Ectodermal cell (in vitro differentiated cells): ENCODE measurements around the gene SLC25A52. TPM values are rescaled to one million over a fixed set of nuclear protein-coding genes. Genes with fewer than 3 reads are reported as not detected.
"Not testable (repeated sequence)": the region's sequence is repeated elsewhere in the genome, so short reads cannot be mapped to it uniquely, and the experiment has no call there.

Experiments
- H3K27ac ChIP-seq: 2 replicates; pipeline ENCODE4 v1.7.0; 2013; ENCODE audit warnings: mild to moderate bottlenecking, low read depth, low read length; ENCODE audit not compliant: insufficient read depth, poor library complexity, severe bottlenecking
- H3K27me3 ChIP-seq: 2 replicates; pipeline ENCODE4 v1.7.0; 2013; ENCODE audit warnings: mild to moderate bottlenecking, low read length; ENCODE audit not compliant: insufficient read depth, control insufficient read depth, poor library complexity, severe bottlenecking
- H3K36me3 ChIP-seq: one replicate; pipeline ENCODE4 v1.7.0; 2013; ENCODE audit warnings: low read length; ENCODE audit not compliant: control insufficient read depth, insufficient read depth
- H3K4me1 ChIP-seq: one replicate; pipeline ENCODE4 v1.7.0; 2013; ENCODE audit warnings: low read length; ENCODE audit not compliant: control insufficient read depth, insufficient read depth
- H3K4me3 ChIP-seq: 2 replicates; pipeline ENCODE4 v1.7.0; 2013; ENCODE audit warnings: low read depth, low read length, control low read depth; ENCODE audit not compliant: insufficient read depth
- H3K9me3 ChIP-seq: 2 replicates; pipeline ENCODE4 v1.7.0; 2013; ENCODE audit warnings: mild to moderate bottlenecking, low read length, moderate library complexity; ENCODE audit not compliant: control insufficient read depth
- WGBS, 2 experiments: methylation state at CpG; one replicate each; pipeline ENCODE4 v1.1.7; 2013; ENCODE audit warnings: missing lambda C conversion rate in 2 of 2; 5-methylcytosine and 5-hydroxymethylcytosine counted together
- polyA plus RNA-seq, 4 experiments: library from polyadenylated mRNA; stranded (reverse); fragments of 50-300 nt; gene quantifications; one replicate each; pipeline ENCODE4 v1.2.3, GENCODE V29; 2013

Gene SLC25A52, protein sequence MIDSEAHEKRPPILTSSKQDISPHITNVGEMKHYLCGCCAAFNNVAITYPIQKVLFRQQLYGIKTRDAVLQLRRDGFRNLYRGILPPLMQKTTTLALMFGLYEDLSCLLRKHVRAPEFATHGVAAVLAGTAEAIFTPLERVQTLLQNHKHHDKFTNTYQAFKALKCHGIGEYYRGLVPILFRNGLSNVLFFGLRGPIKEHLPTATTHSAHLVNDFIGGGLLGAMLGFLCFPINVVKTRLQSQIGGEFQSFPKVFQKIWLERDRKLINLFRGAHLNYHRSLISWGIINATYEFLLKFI
- polyA plus RNA-seq (2013, experiment 1 of 4), result not detected
- polyA plus RNA-seq (2013, experiment 2 of 4), result not detected
- polyA plus RNA-seq (2013, experiment 3 of 4), result not detected
- not detected for polyA plus RNA-seq (2013, experiment 4 of 4)

DNA sequence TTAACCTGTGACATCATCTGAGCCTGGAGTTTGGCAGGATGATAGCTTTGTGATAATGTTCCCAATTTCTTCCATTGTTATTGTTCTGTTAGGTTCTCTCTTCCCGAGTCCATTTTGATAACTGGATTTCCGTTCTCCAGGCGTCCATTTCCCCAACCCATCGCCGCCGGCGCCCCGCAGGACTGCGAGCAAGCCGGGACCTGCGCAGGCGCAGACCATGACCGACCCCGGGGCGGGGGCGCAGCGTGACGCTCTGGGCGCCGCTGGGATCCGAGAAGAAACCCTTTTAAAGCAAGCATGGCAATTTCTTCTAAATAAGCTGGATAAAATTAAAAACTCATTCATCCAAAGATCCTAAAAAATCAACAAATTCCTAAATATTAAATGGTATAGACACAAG lies at the start of gene SLC25A52:
SLC25A52 (minus strand) TSS at position 186 of the 400 bp plus-strand sequence. CDS start 219 bp downstream, outside the sequence.
- Histone ChIP-seq H3K4me3 (no peak within 1 kb of the TSS), H3K9me3 (no peaks in the 10 kb centered on the region), H3K36me3 (no peaks in the 10 kb centered on the region), H3K27ac (no peak within 1 kb of the TSS), H3K27me3 (no peaks in the 10 kb centered on the region), H3K4me1 (no peaks in the 10 kb centered on the region)
- 95 to 97% methylated on average over 21 of the region's 21 CpGs for WGBS, 2 experiments

DNA sequence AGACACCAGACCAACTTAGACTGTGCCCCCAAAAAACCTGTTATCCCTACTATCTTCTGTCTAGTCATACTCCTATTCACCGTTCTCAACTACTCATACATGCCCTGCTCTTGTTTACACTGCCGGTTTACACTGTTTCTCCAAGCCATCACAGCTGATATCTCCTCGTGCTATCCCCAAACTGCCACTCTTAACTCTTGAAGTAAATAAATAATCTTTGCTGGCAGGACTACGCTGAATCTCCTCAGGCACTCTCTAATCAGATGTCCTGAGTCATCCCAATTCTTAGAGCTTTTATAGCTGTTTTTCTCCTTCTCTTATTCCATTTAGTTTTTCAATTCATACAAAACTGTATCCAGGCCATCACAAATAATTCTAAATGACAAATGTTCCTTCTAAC lies 48.4 kb upstream of the SLC25A52 start:
- not testable (repeated sequence) for H3K36me3 ChIP-seq, H3K4me3 ChIP-seq, H3K27ac ChIP-seq, H3K9me3 ChIP-seq, H3K4me1 ChIP-seq, H3K27me3 ChIP-seq
- 82 to 91% methylated on average over 3 of the region's 4 CpGs for WGBS, 2 experiments

DNA sequence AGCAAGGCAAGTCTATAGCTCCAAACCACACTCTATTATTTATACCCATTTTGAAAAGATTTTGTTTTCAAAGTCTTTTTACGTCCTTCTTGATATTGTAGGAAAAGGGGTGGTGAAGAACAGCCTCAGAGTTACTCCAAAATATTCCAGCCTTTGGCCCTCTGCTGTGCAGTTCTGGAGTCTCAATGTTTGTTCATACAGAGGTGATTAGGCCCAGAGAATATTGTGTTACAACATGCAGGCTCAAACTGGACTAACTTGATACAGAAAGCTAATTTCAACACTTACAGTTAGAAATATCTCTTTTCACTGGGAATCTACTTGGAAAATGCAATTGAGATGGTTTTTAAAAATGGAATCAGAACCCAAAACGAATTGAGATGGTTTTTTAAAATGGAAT lies 40.4 kb upstream of the SLC25A52 start:
- H3K4me3 ChIP-seq, result no peak overlapping the region
- H3K9me3 ChIP-seq, result no peaks in the 10 kb centered on the region
- 91 to 95% methylated on average over 2 of the region's 2 CpGs for WGBS, 2 experiments
- H3K4me1 ChIP-seq, result no peaks in the 10 kb centered on the region
- no peaks in the 10 kb centered on the region for H3K27me3 ChIP-seq
- no peaks in the 10 kb centered on the region for H3K36me3 ChIP-seq
- no peak overlapping the region for H3K27ac ChIP-seq

DNA sequence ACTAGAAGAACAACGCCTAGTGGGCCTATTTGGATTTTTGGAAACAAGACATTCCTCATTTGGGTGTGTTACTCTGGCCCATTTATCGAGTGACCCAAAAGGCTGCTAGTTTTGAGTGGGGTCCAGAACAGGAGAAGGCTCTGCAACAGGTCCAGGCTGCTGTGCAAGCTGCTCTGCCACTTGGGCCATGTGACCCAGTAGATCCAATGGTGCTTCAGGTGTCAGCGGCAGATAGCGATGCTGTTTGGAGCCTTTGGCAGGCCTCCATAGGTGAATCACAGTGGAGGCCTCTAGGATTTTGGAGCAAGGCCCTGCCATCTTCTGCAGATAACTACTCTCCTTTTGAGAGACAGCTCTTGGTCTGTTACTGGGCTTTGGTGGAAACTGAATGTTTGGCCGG lies 38.6 kb upstream of the SLC25A52 start:
- H3K27me3 ChIP-seq, H3K9me3 ChIP-seq, H3K36me3 ChIP-seq, H3K4me1 ChIP-seq, H3K27ac ChIP-seq, H3K4me3 ChIP-seq: not testable (repeated sequence)
- 91 to 94% methylated on average over 5 of the region's 5 CpGs for WGBS, 2 experiments

DNA sequence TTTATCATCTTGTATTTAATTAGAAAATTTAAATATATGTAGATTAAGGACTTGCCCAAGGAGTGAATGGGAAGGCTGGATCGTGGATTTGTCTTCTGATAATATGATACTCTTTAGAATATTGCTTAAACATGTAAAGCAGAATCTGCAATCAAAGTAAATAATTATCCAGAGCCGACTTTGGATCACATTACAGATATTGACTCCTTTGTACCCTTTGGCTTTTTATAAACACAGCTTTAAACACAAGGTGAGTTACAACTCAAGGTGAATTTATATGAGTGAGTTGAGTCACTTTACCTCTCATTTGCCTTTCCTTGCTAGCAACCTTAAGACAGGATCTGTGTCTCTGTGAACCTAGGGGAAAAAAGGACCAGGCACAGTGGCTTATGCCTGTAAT lies 37.7 kb upstream of the SLC25A52 start:
- WGBS, 2 experiments, result 79 to 83% methylated on average over 1 to 2 of the region's 2 CpGs
- Histone ChIP-seq H3K36me3 (no peaks in the 10 kb centered on the region), H3K27me3 (no peaks in the 10 kb centered on the region), H3K9me3 (no peaks in the 10 kb centered on the region), H3K4me1 (no peaks in the 10 kb centered on the region), H3K4me3 (no peak overlapping the region), H3K27ac (no peak overlapping the region)

DNA sequence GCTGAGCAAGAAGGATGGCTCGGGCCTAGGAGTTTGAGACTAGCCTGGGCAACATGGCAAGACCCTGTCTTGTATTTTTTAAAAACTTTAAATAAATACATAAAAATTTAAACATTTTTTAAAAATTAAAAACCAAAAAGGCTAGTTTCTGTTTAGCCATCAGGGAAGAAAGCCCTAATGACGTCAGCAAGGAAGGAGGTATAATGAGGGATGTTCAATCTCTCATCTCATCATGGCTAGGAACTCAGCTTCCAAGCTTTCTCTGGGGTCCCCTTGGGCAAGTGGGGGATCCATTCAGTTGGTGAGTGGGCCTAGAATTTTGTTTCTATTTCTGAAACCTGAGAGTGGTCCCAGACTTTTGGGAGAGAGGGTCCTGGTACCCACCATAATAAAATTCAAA lies 35.1 kb upstream of the SLC25A52 start:
- no peaks in the 10 kb centered on the region for H3K27me3 ChIP-seq
- no peaks in the 10 kb centered on the region for H3K4me1 ChIP-seq
- no peak overlapping the region for H3K4me3 ChIP-seq
- WGBS, 2 experiments, result 86 to 97% methylated on average over 2 of the region's 2 CpGs
- H3K9me3 ChIP-seq, result no peaks in the 10 kb centered on the region
- no peak overlapping the region for H3K27ac ChIP-seq
- H3K36me3 ChIP-seq, result no peaks in the 10 kb centered on the region

DNA sequence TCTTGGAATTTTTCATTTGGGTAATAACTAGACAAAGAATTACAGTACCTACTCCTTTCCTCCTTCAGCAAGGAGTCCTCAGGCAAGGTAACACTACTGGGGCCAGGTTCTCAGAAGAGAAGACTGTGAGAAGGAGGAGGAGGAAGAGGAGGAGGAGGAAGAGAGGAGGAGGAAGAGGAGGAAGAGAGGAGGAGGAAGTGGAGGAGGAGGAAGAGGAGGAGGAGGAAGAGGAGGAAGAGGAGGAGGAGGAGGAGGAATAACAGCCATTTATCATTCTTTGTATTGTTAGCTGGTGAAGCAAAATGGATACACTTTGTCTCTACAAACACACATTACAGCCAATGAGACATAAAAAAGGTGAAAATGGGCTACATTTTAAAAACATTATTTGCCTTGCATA lies 32.9 kb upstream of the SLC25A52 start:
- no peaks in the 10 kb centered on the region for H3K27me3 ChIP-seq
- no peak overlapping the region for H3K4me3 ChIP-seq
- H3K4me1 ChIP-seq, result no peaks in the 10 kb centered on the region
- H3K27ac ChIP-seq, result no peak overlapping the region
- H3K9me3 ChIP-seq, result no peaks in the 10 kb centered on the region
- H3K36me3 ChIP-seq, result no peaks in the 10 kb centered on the region

DNA sequence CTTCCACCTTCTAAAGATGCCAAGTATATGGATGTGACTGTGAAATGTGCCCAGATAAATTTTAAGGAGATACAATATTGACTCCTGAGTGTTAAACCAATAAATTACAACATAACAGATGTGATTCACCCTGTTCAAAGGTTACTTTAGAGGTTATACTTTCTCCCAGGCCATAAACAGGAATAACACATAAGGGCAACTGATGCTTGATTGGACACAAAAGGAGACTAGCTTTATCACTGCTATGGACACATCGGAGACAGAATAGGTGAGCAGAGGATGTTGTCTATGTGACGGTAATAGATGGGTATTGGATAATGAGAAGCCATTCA lies 31.9 kb upstream of the SLC25A52 start:
- H3K27ac ChIP-seq, result no peak overlapping the region
- H3K4me3 ChIP-seq, result no peak overlapping the region
- H3K27me3 ChIP-seq, result no peaks in the 10 kb centered on the region
- no peaks in the 10 kb centered on the region for H3K4me1 ChIP-seq
- no peaks in the 10 kb centered on the region for H3K36me3 ChIP-seq
- H3K9me3 ChIP-seq, result no peaks in the 10 kb centered on the region
- 93 to 96% methylated on average over 2 of the region's 2 CpGs for WGBS, 2 experiments

DNA sequence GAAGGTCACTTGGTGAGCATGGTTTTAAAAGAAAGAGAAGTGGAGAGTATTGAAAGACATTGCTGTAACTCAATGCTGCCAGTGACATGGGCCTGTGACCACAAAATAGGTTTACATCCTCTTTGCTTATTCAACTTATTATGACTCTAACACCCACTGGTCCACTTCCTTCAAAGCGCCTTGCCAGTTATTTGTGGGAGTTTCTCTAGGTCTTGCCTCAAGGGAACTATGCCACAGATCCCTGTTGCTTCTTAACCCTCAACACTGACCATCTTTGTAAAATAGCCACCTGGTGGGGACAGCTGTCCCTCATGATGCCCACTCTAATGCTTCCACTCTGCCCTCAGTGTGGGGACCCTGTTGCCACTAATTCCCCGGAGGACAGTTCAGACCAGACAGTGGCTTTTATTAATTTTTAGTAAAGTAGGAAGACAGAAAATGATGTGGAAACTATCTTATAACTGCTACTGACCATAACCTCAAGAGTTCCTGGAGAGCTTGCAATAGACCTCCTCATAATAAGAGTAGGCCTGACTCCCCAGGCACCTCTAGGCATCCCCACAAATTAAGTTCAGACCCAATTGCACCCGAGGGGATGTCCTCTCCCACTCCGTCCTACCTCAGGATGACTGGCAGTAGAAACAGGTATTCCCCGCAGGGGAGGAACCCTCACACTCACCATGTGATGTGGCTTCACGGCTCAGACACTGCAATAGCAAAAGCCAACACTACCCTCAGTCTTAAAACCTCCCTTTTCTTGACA lies 31.3 kb upstream of the SLC25A52 start:
- H3K27me3 ChIP-seq, result no peaks in the 10 kb centered on the region
- H3K27ac ChIP-seq, result no peak overlapping the region
- H3K36me3 ChIP-seq, result no peaks in the 10 kb centered on the region
- WGBS, 2 experiments, result 93 to 94% methylated on average over 6 of the region's 6 CpGs
- no peaks in the 10 kb centered on the region for H3K4me1 ChIP-seq
- no peak overlapping the region for H3K4me3 ChIP-seq
- H3K9me3 ChIP-seq, result no peaks in the 10 kb centered on the region

DNA sequence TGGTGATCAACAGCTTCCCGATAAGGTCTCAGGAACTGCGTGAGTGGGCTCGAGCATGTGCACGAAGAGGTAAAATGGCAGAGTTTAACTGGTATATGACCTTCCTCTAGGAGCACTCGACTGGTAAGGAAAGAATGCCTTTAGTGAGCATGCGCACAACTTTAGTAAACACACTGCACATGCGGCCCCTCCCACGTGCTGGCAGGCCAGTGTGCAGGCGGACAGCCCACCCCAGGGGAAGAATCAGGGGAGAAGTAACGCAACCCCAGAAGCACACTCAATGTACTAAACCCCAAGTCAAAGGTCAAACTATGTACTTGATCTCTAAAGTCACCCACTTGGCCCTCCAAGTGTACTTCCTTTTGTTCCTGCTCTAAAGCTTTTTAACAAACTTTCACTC lies 28.7 kb upstream of the SLC25A52 start:
- H3K27me3 ChIP-seq, result no peaks in the 10 kb centered on the region
- no peak overlapping the region for H3K4me3 ChIP-seq
- H3K27ac ChIP-seq, result no peak overlapping the region
- H3K4me1 ChIP-seq, result no peaks in the 10 kb centered on the region
- WGBS, 2 experiments, result 93 to 97% methylated on average over 10 of the region's 10 CpGs
- H3K9me3 ChIP-seq, result no peaks in the 10 kb centered on the region
- no peaks in the 10 kb centered on the region for H3K36me3 ChIP-seq
